Upper lobe of left lung (tissue), 4 donors: ENCODE results near the gene STX11.

Source experiments
- EP300 ChIP-seq, 4 donors: sonication (generic); formaldehyde crosslinking; IDR thresholded peaks; one replicate each; pipeline ENCODE4 v1.5.1; 2017; ENCODE audit warnings: antibody characterized with exemption in 4 of 4, control low read depth in 2 of 4
- TF ChIP-seq, protein P1 (sequence below), 6 experiments: fragments of 450-650 bp in 4 of 6; fragments of 200-600 bp in 2 of 6; sonication (generic) in 2 of 6; IDR thresholded peaks; one replicate each; pipeline ENCODE4 v1.5.1; 2016 to 2019; ENCODE audit warnings: antibody characterized with exemption in 6 of 6

- TF ChIP-seq, protein P1, sequence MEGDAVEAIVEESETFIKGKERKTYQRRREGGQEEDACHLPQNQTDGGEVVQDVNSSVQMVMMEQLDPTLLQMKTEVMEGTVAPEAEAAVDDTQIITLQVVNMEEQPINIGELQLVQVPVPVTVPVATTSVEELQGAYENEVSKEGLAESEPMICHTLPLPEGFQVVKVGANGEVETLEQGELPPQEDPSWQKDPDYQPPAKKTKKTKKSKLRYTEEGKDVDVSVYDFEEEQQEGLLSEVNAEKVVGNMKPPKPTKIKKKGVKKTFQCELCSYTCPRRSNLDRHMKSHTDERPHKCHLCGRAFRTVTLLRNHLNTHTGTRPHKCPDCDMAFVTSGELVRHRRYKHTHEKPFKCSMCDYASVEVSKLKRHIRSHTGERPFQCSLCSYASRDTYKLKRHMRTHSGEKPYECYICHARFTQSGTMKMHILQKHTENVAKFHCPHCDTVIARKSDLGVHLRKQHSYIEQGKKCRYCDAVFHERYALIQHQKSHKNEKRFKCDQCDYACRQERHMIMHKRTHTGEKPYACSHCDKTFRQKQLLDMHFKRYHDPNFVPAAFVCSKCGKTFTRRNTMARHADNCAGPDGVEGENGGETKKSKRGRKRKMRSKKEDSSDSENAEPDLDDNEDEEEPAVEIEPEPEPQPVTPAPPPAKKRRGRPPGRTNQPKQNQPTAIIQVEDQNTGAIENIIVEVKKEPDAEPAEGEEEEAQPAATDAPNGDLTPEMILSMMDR (IDR thresholded peaks at IDR 0.05): no peak
- TF ChIP-seq EP300 (IDR thresholded peaks at IDR 0.05): no peak
These were observed 11.8 kb upstream of the STX11 start for GRCh38 chr6:144138542-144138941.
